Right kidney (tissue), 1 donor: Measurements from ENCODE around the gene DCP1B.
"Not testable (repeated sequence)": the region's sequence is repeated elsewhere in the genome, so short reads cannot be mapped to it uniquely, and the experiment has no call there.

Experiments used
- DNase-seq: peaks from one replicate; pipeline ENCODE4 v3.0.0-alpha.2; 2016

The DCP1B gene

DNA sequence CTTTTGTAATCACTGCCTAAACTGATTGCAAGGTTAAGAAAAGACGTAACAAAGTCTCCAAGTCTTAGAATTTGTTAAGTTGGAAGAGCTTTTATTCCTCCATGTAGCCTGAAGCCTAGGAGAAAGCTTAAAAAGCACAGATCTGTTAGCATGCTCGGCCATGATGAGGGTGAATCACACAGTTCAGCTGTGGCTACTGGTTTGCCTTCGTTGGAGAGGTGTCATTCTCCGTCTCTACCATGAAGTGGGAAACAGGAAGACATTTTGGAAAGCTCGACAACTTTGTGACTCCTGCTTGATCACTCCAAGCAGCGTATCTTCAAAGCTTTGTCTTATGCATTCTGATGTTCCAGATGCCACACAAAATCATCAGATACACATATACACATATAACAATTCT is 27.1 kb downstream of the DCP1B start:
- no peak for DNase-seq

GRCh38 chr12:1974812-1975211 is 29.4 kb downstream of the DCP1B start:
- no peak for DNase-seq

DNA sequence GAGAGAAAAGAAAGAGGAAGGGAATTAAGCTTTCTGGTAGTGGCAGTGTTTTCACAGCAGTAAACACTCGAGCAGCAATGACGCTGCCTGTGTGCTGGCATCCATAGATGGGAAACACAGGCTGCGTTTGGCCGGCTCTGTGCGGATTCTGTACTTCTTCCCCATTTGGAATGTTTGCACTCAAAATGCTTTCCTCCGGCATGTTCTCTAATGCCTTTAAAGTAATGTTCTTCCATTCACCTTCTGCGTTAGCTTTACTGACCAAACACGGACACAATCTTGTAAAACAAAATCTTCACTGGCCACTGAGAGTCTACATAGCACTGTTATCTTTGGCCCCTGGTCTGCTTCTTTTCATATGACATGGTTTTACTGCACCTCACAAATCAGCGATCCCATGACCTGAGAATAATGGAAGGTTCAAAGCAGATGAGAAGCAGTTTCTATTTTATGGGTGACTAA is 31.4 kb downstream of the DCP1B start:
- DNase-seq: peak; percentile 33

DNA sequence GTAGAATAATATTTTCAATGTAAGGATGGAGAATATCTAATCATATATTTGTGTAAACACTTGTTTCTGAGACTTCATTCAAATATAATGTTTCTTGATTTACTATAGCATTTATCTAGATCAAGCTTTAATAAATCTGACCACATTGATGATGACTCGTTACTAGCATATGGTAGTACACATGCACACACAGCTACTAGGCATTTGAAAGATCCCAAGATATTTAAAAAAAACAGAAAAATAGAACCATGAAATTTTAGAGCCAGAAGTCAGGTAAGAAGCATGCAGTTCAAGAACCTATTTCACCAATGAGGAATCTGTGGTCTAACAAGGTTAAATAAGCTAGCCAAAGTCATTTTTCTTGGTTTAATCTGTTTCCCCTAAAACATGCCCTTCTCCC is 32.0 kb downstream of the DCP1B start:
- DNase-seq: no peak

DNA sequence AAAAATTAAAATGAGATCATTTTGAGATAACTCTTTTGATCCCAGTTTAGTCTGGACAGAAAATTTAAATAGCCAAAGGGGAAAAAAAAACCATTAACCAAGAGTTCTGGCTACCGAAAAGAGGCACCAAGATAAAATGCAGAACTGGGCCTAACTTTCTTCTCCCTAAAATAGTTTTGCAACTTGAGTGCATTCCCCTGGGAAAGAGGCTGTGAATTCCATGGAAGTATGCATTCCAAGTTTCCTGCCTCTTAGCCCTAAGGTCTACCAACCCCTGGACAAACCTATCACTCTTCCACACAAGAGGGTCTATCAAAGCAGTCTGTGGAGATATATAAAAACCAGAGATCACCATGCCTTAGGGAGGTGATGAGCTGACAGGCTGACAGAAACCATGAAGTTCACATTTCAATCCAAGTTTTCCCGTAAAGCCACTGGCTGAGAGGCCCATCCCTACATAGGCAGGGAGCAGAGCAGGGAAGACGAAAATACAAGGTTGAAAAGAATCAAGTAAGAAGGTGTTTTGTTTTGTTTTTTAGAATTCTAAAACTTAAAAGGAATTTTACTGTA is 33.8 kb downstream of the DCP1B start:
- no peak for DNase-seq

- DNase-seq: no peak
These were observed 37.6 kb downstream of the DCP1B start for GRCh38 chr12:1966561-1967226.

- DNase-seq: no peak
These were observed 38.3 kb downstream of the DCP1B start for GRCh38 chr12:1965916-1966315.

DNA sequence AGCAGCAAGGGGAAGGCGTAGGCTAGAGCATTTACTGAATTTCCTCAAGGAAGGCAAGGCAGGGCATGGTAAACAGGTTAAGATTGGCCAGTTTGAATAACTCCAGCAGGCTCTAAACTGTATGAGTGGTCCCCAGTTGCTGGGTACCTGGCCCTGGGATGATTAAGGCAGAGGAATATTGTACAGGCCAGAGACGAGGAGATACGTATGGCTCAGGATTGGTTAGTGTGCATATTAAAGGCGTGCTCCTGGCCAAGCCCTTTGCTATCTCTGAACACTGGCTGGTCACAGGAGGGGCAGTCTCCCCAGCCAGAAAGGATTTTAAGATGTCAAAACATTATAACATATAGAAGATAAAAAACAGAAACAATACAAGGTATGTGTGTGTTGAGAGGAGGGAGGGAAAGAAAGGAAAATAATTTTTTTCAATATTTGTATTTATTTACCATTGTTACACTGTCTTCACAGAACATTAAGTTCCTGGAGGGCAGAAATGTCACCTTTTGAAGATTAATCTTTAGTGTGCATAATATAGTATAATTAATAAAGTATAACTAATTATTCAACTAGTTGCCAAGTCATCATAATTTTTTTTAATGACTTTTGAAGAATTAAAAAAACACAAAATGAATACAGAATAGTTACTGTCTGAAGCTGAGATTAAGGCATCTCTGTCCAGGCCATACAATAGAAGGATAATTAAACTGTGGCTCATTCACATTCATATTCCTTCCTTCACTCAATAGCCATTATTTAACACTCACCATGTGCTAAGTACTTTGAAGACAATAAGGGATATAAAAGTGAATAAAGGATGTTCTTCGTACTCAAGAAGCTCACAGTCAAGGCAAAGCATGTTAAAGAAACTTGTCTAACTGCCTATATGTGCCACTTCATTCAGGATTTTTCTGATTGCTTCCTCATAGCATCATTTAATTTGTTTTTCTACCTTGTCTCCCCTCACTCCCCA is 41.9 kb downstream of the DCP1B start:
- no peak for DNase-seq

GRCh38 chr12:1956716-1957115 is 47.5 kb downstream of the DCP1B start:
- no peak for DNase-seq

DNA sequence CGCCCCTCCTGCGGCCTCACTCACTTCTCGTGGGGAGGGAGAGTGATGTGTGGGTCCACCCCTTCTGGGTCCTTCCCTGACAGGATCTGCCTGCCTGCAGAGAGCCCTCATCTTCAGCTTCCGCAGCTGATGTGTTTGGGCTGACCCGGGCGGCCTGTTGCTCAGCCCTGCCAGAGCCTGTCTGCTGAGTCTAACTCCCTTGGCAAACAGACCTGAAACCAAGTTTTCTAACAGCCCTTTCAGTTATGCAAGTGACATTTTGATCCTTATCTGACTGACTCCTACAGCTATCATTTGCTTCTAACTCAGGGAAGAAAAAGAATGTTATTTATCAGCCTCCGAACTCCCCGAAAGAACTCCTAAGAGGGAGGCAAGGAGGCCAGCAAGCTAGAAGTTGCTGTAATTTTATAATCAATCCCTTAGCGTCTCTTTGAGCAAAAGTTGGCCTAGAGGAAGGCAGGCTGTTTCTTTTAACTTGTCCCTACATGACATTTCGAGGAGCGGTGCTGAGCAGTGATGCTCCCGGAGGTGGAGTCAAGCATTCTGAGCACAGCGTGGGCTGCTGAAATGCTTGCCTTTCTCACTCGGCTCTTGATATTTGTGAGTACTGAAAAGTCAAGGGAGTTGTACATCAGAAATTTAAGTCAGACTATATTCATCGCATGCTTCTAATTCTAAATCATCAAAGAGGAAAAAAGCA is 54.3 kb downstream of the DCP1B start:
- DNase-seq: no peak

- no peak for DNase-seq
These were observed 55.4 kb downstream of the DCP1B start for GRCh38 chr12:1948883-1949282.

- no peak for DNase-seq
These were observed 57.2 kb downstream of the DCP1B start for GRCh38 chr12:1947081-1947480.

- DNase-seq: no peak
These were observed 58.0 kb downstream of the DCP1B start for GRCh38 chr12:1946296-1946695.

DNA sequence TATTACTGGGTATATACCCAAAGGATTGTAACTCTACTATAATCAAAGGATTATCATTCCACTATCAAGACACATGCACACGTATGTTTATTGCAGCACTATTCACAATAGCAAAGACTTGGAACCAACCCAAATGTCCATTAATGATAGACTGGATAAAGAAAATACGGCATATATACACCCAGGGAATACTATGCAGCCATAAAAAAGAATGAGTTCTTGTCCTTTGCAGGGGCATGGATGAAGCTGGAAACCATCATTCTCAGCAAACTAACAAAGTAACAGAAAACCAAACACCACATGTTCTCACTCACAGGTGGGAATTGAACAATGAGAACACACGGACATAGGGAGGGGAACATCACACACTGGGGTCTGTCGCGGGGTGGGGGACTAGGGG is 58.8 kb downstream of the DCP1B start:
- not testable (repeated sequence) for DNase-seq

- DNase-seq: peak; percentile 63
These were observed 64.3 kb downstream of the DCP1B start for GRCh38 chr12:1939801-1940607.

GRCh38 chr12:1939331-1939730 is 64.9 kb downstream of the DCP1B start:
- DNase-seq: no peak

GRCh38 chr12:1937481-1938224 is 66.6 kb downstream of the DCP1B start:
- no peak for DNase-seq

DNA sequence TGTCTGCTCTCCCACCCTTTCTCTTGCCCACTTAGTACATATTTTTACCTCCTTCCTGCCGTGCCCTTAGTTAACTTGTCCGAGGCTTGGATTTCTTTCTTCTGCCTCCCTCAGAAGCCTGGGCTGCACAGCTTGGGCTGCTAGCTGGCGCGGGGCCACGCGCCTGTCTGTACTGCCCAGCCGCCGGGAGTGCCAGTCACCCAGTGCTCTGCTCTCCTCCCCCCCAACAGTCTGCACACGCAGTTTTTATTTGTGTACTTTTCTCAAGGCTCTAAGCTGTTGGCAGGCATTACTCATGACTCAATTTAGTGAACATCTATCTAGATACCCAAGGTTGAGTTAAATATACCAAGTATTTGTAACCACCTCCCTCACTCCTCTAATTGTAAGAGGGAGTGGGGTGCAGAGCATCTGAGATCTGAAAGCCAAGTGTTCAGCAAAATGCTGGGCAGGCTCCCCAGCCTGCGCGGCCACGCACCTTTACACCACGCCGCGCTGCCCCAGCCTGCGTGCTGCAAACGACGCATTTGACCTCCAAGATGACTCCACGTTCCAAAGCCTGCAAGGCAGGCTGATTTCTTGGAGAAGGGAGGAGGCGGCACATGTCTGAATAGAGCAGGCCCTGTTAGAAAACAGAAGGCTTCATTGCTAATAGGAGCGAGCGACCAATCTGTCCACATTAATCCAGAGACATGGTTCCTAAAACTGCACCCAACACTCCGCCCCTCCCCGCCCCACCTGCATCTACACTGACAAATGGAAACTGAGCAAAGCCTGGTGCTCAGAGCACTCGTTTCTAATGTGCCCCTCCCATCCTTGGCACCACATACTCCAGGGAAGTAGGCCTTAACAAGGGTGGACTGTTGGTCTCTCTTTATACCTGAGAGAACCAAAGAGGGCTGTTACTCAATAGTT is 67.6 kb downstream of the DCP1B start:
- no peak for DNase-seq

GRCh38 chr12:1935700-1936378 is 68.4 kb downstream of the DCP1B start:
- no peak for DNase-seq
